Globus pallidus (tissue), 1 donor: ENCODE measurements around the gene CACNB3.

Source experiments
- DNase-seq: peaks from one replicate; pipeline ENCODE4 v3.0.0-alpha.2; 2015; ENCODE audit warnings: low spot score

CACNB3 gene

GRCh38 chr12:48788854-48789775 lies 29.2 kb upstream of the CACNB3 start, which contains the start of gene ADCY6:
ADCY6 (minus strand) TSS chr12:48789089; CDS start chr12:48783434, 5,655 bp downstream.
- DNase-seq = peak; percentile 57

DNA sequence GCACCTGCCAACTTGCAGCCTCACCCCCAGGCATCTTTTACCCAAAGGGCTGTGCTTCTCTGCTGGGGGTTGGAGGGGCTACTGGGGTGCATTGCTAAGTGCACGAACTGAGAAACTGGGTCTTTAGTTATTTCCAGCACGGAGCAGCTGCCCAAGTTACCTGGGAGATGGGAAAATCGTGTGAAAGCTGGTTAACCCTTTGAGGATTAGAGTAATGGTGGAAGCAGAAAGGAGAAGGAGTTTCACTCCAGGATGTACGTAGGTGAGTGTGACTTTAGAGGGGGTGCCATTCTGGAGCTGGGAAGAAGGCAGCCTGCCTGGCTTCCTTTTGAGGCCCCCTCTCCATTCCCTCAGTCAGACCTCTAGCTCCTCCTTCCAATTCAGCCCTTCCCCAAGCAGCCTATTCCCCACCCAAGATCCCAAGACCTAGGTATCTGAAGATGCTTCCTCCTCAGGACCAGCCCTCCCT lies 28.4 kb upstream of the CACNB3 start:
- no peak for DNase-seq

- DNase-seq = no peak
These were observed 24.6 kb upstream of the CACNB3 start for GRCh38 chr12:48793696-48794095.

DNA sequence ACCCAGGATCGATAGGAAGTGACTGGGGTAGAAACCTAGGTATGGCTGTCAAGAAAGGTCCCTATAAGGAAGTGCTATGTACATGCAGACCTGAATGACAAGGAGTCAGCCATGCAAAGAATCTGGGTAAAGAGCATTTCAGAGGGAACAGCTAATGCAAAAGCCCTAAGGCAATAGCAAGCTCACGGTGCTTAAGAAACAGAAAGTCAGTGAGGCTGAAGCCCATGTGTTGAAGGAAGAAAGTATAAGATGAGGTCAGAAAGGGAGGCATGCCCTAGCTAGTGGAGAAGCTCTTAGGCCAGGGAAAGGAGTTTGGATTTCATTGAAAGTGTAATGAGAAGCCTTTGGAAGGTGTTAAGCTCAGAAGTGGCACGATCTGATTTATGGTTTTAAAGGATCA lies 23.4 kb upstream of the CACNB3 start:
- DNase-seq = no peak

GRCh38 chr12:48795550-48796455 lies 22.5 kb upstream of the CACNB3 start:
- peak; percentile 68 for DNase-seq

- DNase-seq = no peak
These were observed 21.3 kb upstream of the CACNB3 start for GRCh38 chr12:48796976-48797375.

- no peak for DNase-seq
These were observed 17.8 kb upstream of the CACNB3 start for GRCh38 chr12:48800457-48800856.

- DNase-seq = no peak
These were observed 17.3 kb upstream of the CACNB3 start for GRCh38 chr12:48800971-48801370.

DNA sequence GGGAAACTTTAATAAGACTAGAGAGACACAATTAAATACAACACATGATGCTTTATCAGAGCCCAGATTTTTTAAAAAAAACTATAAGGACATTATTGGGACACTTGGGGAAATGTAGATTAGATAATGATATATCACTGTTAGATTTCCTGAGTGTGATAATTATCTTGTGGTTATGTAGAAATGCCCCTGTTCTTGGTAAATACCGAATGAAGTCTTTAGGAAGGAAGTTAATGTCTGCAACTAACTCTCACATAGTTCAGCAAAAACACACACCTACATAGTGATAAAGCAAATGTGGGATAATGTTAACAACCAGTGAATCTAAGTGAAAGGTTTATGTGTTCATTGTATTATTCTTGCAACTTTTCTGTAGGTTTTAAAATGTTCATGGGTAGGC lies 14.6 kb upstream of the CACNB3 start:
- no peak for DNase-seq

GRCh38 chr12:48807981-48808380 lies 10.3 kb upstream of the CACNB3 start:
- DNase-seq = no peak

- DNase-seq = no peak
These were observed 7.3 kb upstream of the CACNB3 start for GRCh38 chr12:48810903-48811431.

DNA sequence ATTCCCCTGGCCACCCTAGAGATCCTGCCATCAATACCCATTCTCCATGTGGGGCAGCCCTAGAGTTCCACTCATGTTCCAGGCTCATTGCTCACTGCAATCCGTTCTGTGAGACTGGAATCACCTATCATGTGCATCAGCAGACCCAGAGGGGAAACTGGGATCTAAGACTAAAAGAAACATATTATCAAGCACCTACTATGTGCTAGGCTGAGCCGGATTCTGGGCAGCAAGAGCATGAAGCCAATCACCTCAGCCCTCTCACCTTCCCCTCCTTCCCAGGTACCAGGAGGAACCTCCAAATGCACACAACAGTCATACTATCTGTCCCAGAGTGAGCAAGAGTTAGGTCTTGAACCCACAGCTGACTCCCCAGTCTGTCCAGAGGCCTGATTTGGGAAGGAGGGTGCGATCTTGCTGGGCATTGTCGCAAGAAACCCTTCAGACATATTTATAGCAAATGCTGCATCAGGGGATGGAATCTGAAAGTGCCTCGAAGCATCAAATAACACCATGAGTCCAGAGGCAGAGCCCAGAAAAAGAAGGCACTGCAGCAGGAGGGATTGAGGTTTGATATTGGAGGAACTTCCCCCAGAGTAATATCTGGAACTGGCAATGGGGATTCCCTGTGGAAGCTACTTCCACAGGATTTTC lies 6.7 kb upstream of the CACNB3 start:
- no peak for DNase-seq

DNA sequence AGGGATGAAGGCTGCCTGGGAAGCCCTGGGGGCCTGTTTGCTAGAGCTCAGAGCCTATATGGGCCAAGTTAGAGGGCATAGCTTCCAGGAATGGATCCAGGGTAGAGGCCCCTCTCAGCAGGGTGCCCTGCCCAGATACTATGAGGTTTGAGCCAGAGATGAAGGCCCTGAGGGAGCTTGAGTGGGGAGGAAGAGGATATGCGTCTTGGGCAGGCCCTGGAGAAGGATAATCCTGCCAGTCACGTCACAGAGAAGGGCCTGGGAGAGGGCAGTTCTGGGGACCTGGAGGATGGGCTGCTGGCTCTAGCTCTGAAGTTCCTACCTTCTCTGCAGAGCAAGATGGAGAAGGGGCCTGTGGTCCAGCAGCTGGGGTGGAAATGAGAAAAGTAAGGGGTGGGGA lies 5.9 kb upstream of the CACNB3 start:
- DNase-seq = no peak

DNA sequence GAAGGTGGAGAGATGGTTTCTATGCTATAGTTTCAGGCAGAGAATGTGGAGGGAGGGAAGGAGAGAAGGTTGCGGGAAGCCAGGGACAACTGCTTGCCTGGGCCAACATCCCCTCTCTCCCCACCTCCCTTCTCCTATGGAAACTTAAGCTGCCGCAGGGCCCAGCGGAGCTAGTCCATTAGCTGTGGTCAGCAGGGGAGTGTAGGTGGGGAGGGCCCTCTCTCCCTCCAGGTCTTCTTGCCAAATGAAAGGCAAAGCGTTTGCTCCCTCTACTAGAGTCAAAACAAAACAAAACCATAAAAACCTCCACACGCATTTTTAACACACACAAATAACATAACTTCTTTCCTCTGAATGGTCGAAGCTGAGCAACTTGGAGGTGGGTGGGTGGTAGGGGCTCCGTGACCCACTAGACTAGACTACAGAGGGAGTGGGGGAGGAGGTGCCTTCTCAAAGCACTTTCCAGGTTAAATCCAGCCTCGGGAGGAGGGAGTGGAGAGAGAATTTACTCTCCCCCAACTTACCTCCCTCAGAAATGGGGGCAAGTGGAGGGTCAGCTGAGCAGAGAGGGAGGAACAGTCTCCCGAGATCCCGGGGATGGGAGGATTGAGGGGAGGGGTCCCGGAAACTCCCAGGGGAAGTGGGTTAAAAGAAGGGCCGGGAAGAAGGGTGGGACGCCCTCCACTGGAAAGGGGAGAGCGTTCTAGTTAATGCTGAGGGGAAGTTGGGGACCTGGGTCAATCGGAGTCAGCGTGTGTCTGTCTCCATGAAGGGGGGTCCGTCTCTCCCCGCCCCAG lies 4.6 kb upstream of the CACNB3 start:
- no peak for DNase-seq

GRCh38 chr12:48814262-48815125 lies 3.8 kb upstream of the CACNB3 start:
- DNase-seq = peak; percentile 56

GRCh38 chr12:48815126-48816110 lies 2.9 kb upstream of the CACNB3 start:
- DNase-seq = peak; percentile 45

GRCh38 chr12:48816143-48816854 lies 2.0 kb upstream of the CACNB3 start:
- DNase-seq = no peak
